Astrocyte (in vitro differentiated cells and primary cell): ENCODE data around the gene C2CD2. TPM values are rescaled to one million over a fixed set of nuclear protein-coding genes. Genes with fewer than 3 reads are reported as not detected.

Experiments used
- DNase-seq: peaks from one replicate; pipeline ENCODE4 v3.0.0-alpha.2; 2010; ENCODE audit warnings: low read depth
- FAIRE-seq: peaks from 2 replicates; lab custom pipeline; 2011; peaks lifted over from hg19 to GRCh38; lab: Jason Lieb, UNC
- H2AFZ ChIP-seq: 2 replicates; pipeline ENCODE4 v1.6.0; 2012; ENCODE audit warnings: low read depth, low read length, inconsistent platforms
- H3K27ac ChIP-seq: 2 replicates; pipeline ENCODE4 v1.5.1; 2011; ENCODE audit warnings: low read depth, low read length, inconsistent platforms
- H3K27me3 ChIP-seq: 2 replicates; pipeline ENCODE4 v1.6.0; 2011; ENCODE audit warnings: low read length, inconsistent platforms; ENCODE audit not compliant: insufficient read depth
- H3K36me3 ChIP-seq: 2 replicates; pipeline ENCODE4 v1.5.1; 2011; ENCODE audit warnings: low read length, inconsistent platforms; ENCODE audit not compliant: insufficient read depth
- H3K4me1 ChIP-seq: 2 replicates; pipeline ENCODE4 v1.5.1; 2011; ENCODE audit warnings: low read length, inconsistent platforms; ENCODE audit not compliant: insufficient read depth
- H3K4me2 ChIP-seq: 2 replicates; pipeline ENCODE4 v1.6.0; 2012; ENCODE audit warnings: low read length, inconsistent platforms
- H3K4me3 ChIP-seq: 2 replicates; pipeline ENCODE4 v1.5.1; 2011; ENCODE audit warnings: low read depth, mild to moderate bottlenecking, low read length, inconsistent platforms; ENCODE audit not compliant: insufficient read depth
- H3K79me2 ChIP-seq: 2 replicates; pipeline ENCODE4 v1.6.0; 2012; ENCODE audit warnings: mild to moderate bottlenecking, low read length, inconsistent platforms; ENCODE audit not compliant: insufficient read depth
- H3K9ac ChIP-seq: 2 replicates; pipeline ENCODE4 v1.6.0; 2012; ENCODE audit warnings: mild to moderate bottlenecking, low read length, inconsistent platforms
- H3K9me3 ChIP-seq: 2 replicates; pipeline ENCODE4 v1.5.1; 2012; ENCODE audit warnings: low read depth, mild to moderate bottlenecking, low read length, inconsistent platforms; ENCODE audit not compliant: insufficient read depth
- H4K20me1 ChIP-seq: 2 replicates; pipeline ENCODE4 v1.6.0; 2012; ENCODE audit warnings: low read length, inconsistent platforms; ENCODE audit not compliant: insufficient read depth
- H3K27ac Mint-ChIP-seq: one replicate; pipeline ENCODE4 v1.8.0; 2021; ENCODE audit warnings: mild to moderate bottlenecking, mixed read lengths; ENCODE audit not compliant: unreplicated experiment
- H3K27me3 Mint-ChIP-seq: one replicate; pipeline ENCODE4 v1.8.0; 2021; ENCODE audit warnings: low read depth, mixed read lengths; ENCODE audit not compliant: unreplicated experiment
- H3K36me3 Mint-ChIP-seq: one replicate; pipeline ENCODE4 v1.8.0; 2021; ENCODE audit warnings: low read depth, mixed read lengths; ENCODE audit not compliant: unreplicated experiment
- H3K4me1 Mint-ChIP-seq: one replicate; pipeline ENCODE4 v1.8.0; 2021; ENCODE audit warnings: low read depth, mixed read lengths; ENCODE audit not compliant: unreplicated experiment
- H3K4me3 Mint-ChIP-seq: one replicate; pipeline ENCODE4 v1.8.0; 2021; ENCODE audit warnings: mild to moderate bottlenecking, moderate library complexity, mixed read lengths; ENCODE audit not compliant: unreplicated experiment
- H3K9me3 Mint-ChIP-seq: one replicate; pipeline ENCODE4 v1.8.0; 2021; ENCODE audit warnings: mild to moderate bottlenecking, mixed read lengths; ENCODE audit not compliant: unreplicated experiment
- EZH2 ChIP-seq: IDR thresholded peaks from 2 replicates; pipeline ENCODE4 v1.6.1; 2012; ENCODE audit warnings: mild to moderate bottlenecking, low read length, inconsistent platforms; ENCODE audit not compliant: insufficient read depth
- total RNA-seq: library from RNA; stranded (reverse); gene quantifications from 2 replicates; pipeline ENCODE4 v1.2.1, GENCODE V29; 2021
- TF ChIP-seq, protein P1 (sequence below): IDR thresholded peaks from 2 replicates; pipeline ENCODE4 v1.5.1; 2011; ENCODE audit warnings: low read depth, mild to moderate bottlenecking, inconsistent platforms, low read length, moderate library complexity; ENCODE audit not compliant: insufficient read depth

Gene C2CD2
- total RNA-seq, 1 donor from 2014 or later, result 8.3 TPM

DNA sequence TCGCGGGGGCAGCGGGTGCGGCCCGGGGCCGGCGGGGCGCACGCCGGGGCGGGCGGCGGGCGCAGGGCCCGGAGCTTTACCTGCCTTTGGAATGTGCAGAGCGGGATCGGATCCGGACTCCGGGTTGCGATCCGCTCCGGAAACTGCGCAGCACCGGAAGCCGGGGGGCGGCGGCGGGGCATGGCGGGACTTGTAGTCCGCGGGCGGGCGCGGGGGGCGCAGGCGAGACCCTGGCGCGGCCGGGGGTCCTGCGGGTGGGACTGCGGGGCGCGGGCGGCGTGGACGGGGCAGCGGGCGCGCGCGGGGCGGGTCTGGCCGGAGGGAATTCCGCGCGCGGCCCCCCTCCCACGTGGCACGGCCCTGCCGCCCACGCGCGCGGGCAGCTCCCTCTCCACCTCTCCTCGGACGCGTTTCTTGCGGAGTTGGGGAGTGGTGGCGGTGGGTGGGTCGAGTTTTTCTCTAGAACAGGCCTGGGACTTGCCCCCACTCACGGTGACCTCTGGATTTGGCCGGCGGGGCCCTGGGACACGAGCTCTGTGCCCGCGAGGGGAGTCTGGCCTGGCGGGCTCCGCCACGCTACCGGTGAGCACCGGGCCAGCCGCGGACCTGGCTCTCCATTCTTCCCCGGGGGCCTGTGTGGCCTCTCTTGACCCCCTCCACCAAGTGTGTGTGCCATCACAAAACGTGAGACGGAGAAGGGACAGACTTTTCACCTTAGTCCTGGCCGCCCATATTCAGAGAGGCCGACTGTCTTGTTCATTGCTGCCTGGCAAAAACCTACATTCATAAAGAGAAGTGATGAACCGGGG lies 74.4 kb downstream of the C2CD2 start, which contains the start of gene PRDM15:
Gene PRDM15 (minus strand): TSS at position 155 of the 809 bp plus-strand sequence. CDS start 18,981 bp downstream, outside the sequence.
- Mint-ChIP-seq H3K4me3 (peak within 1 kb of the TSS; percentile 90), H3K36me3 (no peaks in the 10 kb centered on the region), H3K9me3 (no peaks in the 10 kb centered on the region), H3K4me1 (peaks cover 4% of the 10 kb centered on the region), H3K27me3 (peaks cover 2% of the 10 kb centered on the region), H3K27ac (peak within 1 kb of the TSS; percentile 94)
- no peak for TF ChIP-seq EZH2
- TF ChIP-seq, protein P1, sequence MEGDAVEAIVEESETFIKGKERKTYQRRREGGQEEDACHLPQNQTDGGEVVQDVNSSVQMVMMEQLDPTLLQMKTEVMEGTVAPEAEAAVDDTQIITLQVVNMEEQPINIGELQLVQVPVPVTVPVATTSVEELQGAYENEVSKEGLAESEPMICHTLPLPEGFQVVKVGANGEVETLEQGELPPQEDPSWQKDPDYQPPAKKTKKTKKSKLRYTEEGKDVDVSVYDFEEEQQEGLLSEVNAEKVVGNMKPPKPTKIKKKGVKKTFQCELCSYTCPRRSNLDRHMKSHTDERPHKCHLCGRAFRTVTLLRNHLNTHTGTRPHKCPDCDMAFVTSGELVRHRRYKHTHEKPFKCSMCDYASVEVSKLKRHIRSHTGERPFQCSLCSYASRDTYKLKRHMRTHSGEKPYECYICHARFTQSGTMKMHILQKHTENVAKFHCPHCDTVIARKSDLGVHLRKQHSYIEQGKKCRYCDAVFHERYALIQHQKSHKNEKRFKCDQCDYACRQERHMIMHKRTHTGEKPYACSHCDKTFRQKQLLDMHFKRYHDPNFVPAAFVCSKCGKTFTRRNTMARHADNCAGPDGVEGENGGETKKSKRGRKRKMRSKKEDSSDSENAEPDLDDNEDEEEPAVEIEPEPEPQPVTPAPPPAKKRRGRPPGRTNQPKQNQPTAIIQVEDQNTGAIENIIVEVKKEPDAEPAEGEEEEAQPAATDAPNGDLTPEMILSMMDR, result no peak
- Histone ChIP-seq H3K27ac (peak within 1 kb of the TSS; percentile 91), H3K9ac (peak within 1 kb of the TSS; percentile 94), H3K4me1 (peaks cover 17% of the 10 kb centered on the region), H3K4me2 (peak within 1 kb of the TSS; percentile 96), H2AFZ (peak within 1 kb of the TSS; percentile 91), H3K79me2 (peaks cover 41% of the 10 kb centered on the region), H4K20me1 (peaks cover 21% of the 10 kb centered on the region), H3K27me3 (no peaks in the 10 kb centered on the region), H3K36me3 (no peaks in the 10 kb centered on the region), H3K4me3 (peak within 1 kb of the TSS; percentile 87), H3K9me3 (no peaks in the 10 kb centered on the region)
- DNase-seq (peak; percentile 84), FAIRE-seq (no peak)

DNA sequence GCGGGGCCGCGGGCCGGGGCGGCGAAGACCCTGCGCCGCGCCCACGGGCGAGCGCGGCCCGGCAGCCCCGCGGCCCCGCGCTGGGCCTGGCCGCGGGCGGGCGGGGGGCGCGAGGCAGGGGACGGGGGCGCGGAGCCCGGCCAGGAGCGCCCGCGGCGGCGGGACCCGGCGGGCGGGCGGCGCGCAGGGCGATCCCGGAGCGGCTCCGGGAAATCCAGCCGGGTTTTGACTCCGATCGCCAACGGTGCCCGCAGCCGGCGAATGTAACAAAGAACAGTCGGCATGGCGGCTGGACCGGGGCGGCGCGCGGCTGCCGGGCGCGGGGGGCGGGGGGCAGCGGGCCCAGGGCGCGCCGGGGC lies 75.0 kb downstream of the C2CD2 start:
- Histone ChIP-seq H3K36me3 (no peaks in the 10 kb centered on the region), H3K79me2 (peaks cover 45% of the 10 kb centered on the region), H3K27me3 (no peaks in the 10 kb centered on the region), H2AFZ (no peak overlapping the region), H3K4me2 (peak overlapping the region; percentile 92), H3K4me1 (peaks cover 17% of the 10 kb centered on the region), H3K9ac (peak overlapping the region; percentile 94), H3K4me3 (peak overlapping the region; percentile 87), H4K20me1 (peaks cover 25% of the 10 kb centered on the region), H3K9me3 (no peaks in the 10 kb centered on the region), H3K27ac (peak overlapping the region; percentile 91)
- peaks cover 4% of the 10 kb centered on the region for H3K4me1 Mint-ChIP-seq
- TF ChIP-seq EZH2, result no peak
- TF ChIP-seq, protein P1, result no peak
- H3K36me3 Mint-ChIP-seq, result no peaks in the 10 kb centered on the region
- FAIRE-seq, result no peak
- no peak overlapping the region for H3K27ac Mint-ChIP-seq
- peak; percentile 85 for DNase-seq
- no peaks in the 10 kb centered on the region for H3K9me3 Mint-ChIP-seq
- H3K27me3 Mint-ChIP-seq, result no peaks in the 10 kb centered on the region
- no peak overlapping the region for H3K4me3 Mint-ChIP-seq
